GM12878 (cell line): ENCODE measurements around the gene SCAP. TPM values are rescaled to one million over a fixed set of nuclear protein-coding genes. Genes with fewer than 3 reads are reported as not detected.

ENCODE experiments used
- BACH1 ChIP-seq: fragments of 450-650 bp; IDR thresholded peaks from 2 replicates; pipeline ENCODE4 v1.6.1; 2017; ENCODE audit warnings: mild to moderate bottlenecking, borderline replicate concordance
- CBFB ChIP-seq: IDR thresholded peaks from 2 replicates; pipeline ENCODE4 v1.6.1; 2016; ENCODE audit warnings: antibody characterized with exemption, low read depth
- FOXK2 ChIP-seq: fragments of 450-650 bp; IDR thresholded peaks from 2 replicates; pipeline ENCODE4 v1.6.1; 2017; ENCODE audit warnings: mild to moderate bottlenecking, moderate library complexity
- HDAC6 ChIP-seq: fragments of 200-600 bp; sonication (generic); IDR thresholded peaks from one replicate; pipeline ENCODE4 v1.8.0; 2017; ENCODE audit warnings: antibody characterized with exemption; ENCODE audit not compliant: unreplicated experiment
- IRF4 ChIP-seq: IDR thresholded peaks from 2 replicates; pipeline ENCODE4 v1.6.1; 2011; ENCODE audit warnings: low read depth, low read length
- IRF5 ChIP-seq: fragments of 450-650 bp; IDR thresholded peaks from 2 replicates; pipeline ENCODE4 v1.6.1; 2017; ENCODE audit warnings: borderline replicate concordance
- MEF2B ChIP-seq: fragments of 450-650 bp; IDR thresholded peaks from 2 replicates; pipeline ENCODE4 v1.6.1; 2018; ENCODE audit warnings: mild to moderate bottlenecking, moderate library complexity; ENCODE audit not compliant: partially characterized antibody, poor library complexity, severe bottlenecking
- MTA2 ChIP-seq: fragments of 450-650 bp; IDR thresholded peaks from 2 replicates; pipeline ENCODE4 v1.6.1; 2016; ENCODE audit warnings: low read depth, mild to moderate bottlenecking, moderate library complexity
- MXI1 ChIP-seq: fragments of 150-350 bp; IDR thresholded peaks from 2 replicates; pipeline ENCODE4 v1.6.1; 2011; ENCODE audit warnings: low read depth, mild to moderate bottlenecking, inconsistent platforms, low read length, improper control_type of control experiment
- NBN ChIP-seq: fragments of 450-650 bp; IDR thresholded peaks from 2 replicates; pipeline ENCODE4 v1.6.1; 2016
- NFYB ChIP-seq: IDR thresholded peaks from 2 replicates; pipeline ENCODE4 v1.6.1; 2011; ENCODE audit warnings: low read depth, mild to moderate bottlenecking, low read length, improper control_type of control experiment, moderate library complexity; ENCODE audit not compliant: insufficient read depth
- RBBP5 ChIP-seq: fragments of 200-600 bp; sonication (generic); conservative IDR thresholded peaks from 2 replicates; pipeline ENCODE4 v1.6.1; 2016
- RELA ChIP-seq: fragments of 450-650 bp; IDR thresholded peaks from 2 replicates; pipeline ENCODE4 v1.8.0; 2014; ENCODE audit warnings: borderline replicate concordance; ENCODE audit not compliant: partially characterized antibody
- RFX5 ChIP-seq: IDR thresholded peaks from 2 replicates; pipeline ENCODE4 v1.6.1; 2011; ENCODE audit warnings: low read depth, low read length, improper control_type of control experiment
- STAT1 ChIP-seq: fragments of 450-650 bp; conservative IDR thresholded peaks from 2 replicates; pipeline ENCODE4 v1.6.1; 2014; ENCODE audit warnings: antibody characterized with exemption, mild to moderate bottlenecking
- TCF12 ChIP-seq: IDR thresholded peaks from 2 replicates; pipeline ENCODE4 v1.6.1; 2011; ENCODE audit warnings: low read depth, mild to moderate bottlenecking, low read length
- TCF7 ChIP-seq: IDR thresholded peaks from 2 replicates; pipeline ENCODE4 v1.6.1; 2014; ENCODE audit warnings: antibody characterized with exemption, borderline replicate concordance
- USF1 ChIP-seq: IDR thresholded peaks from 2 replicates; pipeline ENCODE4 v1.6.1; 2011; ENCODE audit warnings: borderline replicate concordance, low read depth, mild to moderate bottlenecking, moderate library complexity, mixed read lengths, low read length; ENCODE audit not compliant: insufficient read depth; ENCODE audit errors: extremely low read length
- YY1 ChIP-seq: IDR thresholded peaks from 2 replicates; pipeline ENCODE4 v1.6.1; 2011; ENCODE audit warnings: low read depth, mild to moderate bottlenecking, low read length
- ZBTB40 ChIP-seq: fragments of 450-650 bp; IDR thresholded peaks from 2 replicates; pipeline ENCODE4 v1.6.1; 2016; ENCODE audit warnings: mild to moderate bottlenecking, moderate library complexity, borderline replicate concordance
- ZZZ3 ChIP-seq: IDR thresholded peaks from 2 replicates; pipeline ENCODE4 v1.6.1; 2011; ENCODE audit warnings: low read depth; ENCODE audit not compliant: control insufficient read depth, insufficient read length
- polyA plus RNA-seq, 11 experiments: library from polyadenylated mRNA; depleted of rRNA in 4 of 11; unstranded in 6 of 11; stranded (reverse) in 5 of 11; fragments of >200 nt; fragmentation: Nextera tagmentation in 4 of 11; fragmentation: Illumina TruSeq in 1 of 11; extraction: Ambion mirVana in 4 of 11; extraction: Trizol in 1 of 11; gene quantifications; 1 replicate in 1 of 11; 2 replicates in 10 of 11; pipeline versions ENCODE4 v1.2.1 to v1.2.3, GENCODE V29; 2011 to 2016; ENCODE audit warnings: inconsistent platforms in 2 of 11, missing spikeins in 2 of 11, low read depth in 1 of 11
- total RNA-seq, 4 experiments: library from RNA; depleted of rRNA in 3 of 4; stranded (reverse); fragments of >200 nt in 3 of 4; fragmentation: Illumina TruSeq in 1 of 4; extraction: Trizol in 1 of 4; gene quantifications; 2 replicates each; pipeline versions ENCODE4 v1.2.1 to v1.2.3, GENCODE V29; 2013 to 2021
- TF ChIP-seq, protein P1 (sequence below): IDR thresholded peaks from 2 replicates; pipeline ENCODE4 v1.6.1; 2011; ENCODE audit warnings: low read depth, low read length, improper control_type of control experiment, borderline replicate concordance

Gene SCAP
- total and polyA plus RNA-seq, 10 of the 15 experiments (the other 5 are each of a cell fraction or from before 2014, with no cell fraction given) = 1.5 to 64.1 (median 27.9) TPM

GRCh38 chr3:47522082-47522987 is 46.6 kb upstream of the SCAP start (continued):
- TF ChIP-seq YY1 (peak; percentile 85), RBBP5 (no peak), USF1 (peak; percentile 77), CBFB (no peak), MTA2 (no peak), BACH1 (no peak), MEF2B (no peak), ZBTB40 (no peak), IRF4 (peak; percentile 57; the same call in 1 of the 2 replicates), ZZZ3 (no peak), FOXK2 (no peak), HDAC6 (no peak), MXI1 (peak; percentile 84; the same call in 1 of the 2 replicates), NFYB (no peak), RFX5 (no peak), TCF12 (no peak), TCF7 (no peak), IRF5 (no peak), STAT1 (no peak), RELA (no peak), NBN (0 out of 2 replicates have a peak, but pooled peaks have one; percentile 40)
- TF ChIP-seq, protein P1, sequence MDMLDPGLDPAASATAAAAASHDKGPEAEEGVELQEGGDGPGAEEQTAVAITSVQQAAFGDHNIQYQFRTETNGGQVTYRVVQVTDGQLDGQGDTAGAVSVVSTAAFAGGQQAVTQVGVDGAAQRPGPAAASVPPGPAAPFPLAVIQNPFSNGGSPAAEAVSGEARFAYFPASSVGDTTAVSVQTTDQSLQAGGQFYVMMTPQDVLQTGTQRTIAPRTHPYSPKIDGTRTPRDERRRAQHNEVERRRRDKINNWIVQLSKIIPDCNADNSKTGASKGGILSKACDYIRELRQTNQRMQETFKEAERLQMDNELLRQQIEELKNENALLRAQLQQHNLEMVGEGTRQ = peak; percentile 71
